Neutrophil (primary cell): ENCODE results near the gene BCL10.

Source experiments
- H3K27ac ChIP-seq: fragments of 200-600 bp; sonication (generic); 2 replicates; pipeline ENCODE4 v1.5.1; 2016; ENCODE audit warnings: mild to moderate bottlenecking, moderate library complexity
- H3K27me3 ChIP-seq: fragments of 200-600 bp; sonication (generic); 2 replicates; pipeline ENCODE4 v1.6.0; 2016; ENCODE audit warnings: mild to moderate bottlenecking
- H3K36me3 ChIP-seq: fragments of 200-600 bp; sonication (generic); 2 replicates; pipeline ENCODE4 v1.5.1; 2017
- H3K4me1 ChIP-seq, 2 experiments: fragments of 200-600 bp in 1 of 2; sonication (generic) in 1 of 2; 1 replicate in 1 of 2; 2 replicates in 1 of 2; pipeline versions ENCODE4 v1.5.1 to v1.6.1; 2013 to 2016; ENCODE audit warnings: low read depth in 1 of 2, low read length in 1 of 2, mild to moderate bottlenecking in 1 of 2, moderate library complexity in 1 of 2; ENCODE audit not compliant: control insufficient read depth in 1 of 2, insufficient read depth in 1 of 2
- H3K4me3 ChIP-seq, 2 experiments: fragments of 200-600 bp in 1 of 2; sonication (generic) in 1 of 2; 1 replicate in 1 of 2; 2 replicates in 1 of 2; pipeline ENCODE4 v1.5.1; 2013 to 2016; ENCODE audit warnings: low read depth in 1 of 2, low read length in 1 of 2, mild to moderate bottlenecking in 1 of 2, moderate library complexity in 1 of 2
- H3K9me3 ChIP-seq: fragments of 200-600 bp; sonication (generic); 2 replicates; pipeline ENCODE4 v1.5.1; 2016
- TF ChIP-seq, protein P1 (sequence below): fragments of 200-600 bp; sonication (generic); IDR thresholded peaks from 2 replicates; pipeline ENCODE4 v1.5.1; 2016; ENCODE audit warnings: antibody characterized with exemption

The BCL10 gene

DNA sequence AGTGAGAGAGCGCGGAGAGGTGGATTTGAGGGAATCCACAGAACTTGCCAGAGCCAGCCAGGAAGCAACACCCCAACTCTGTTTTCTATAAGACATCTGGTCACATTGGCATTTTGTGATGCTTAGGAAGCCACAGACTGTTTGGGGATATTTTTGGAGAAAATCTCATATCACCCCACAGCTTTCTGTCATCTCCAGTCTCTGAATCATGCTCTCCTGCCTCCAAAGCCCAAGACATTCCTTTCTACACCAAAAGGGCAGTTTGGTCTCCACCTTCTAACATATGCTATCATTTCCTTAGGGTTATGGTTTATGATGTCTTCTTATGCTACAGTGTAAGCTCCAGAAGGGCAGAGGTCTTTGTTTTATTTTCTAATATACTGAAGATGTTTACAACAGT, 14.4 kb upstream of the BCL10 start:
- no peaks in the 10 kb centered on the region for H3K36me3 ChIP-seq
- H3K27ac ChIP-seq, result no peak overlapping the region
- H3K9me3 ChIP-seq, result no peaks in the 10 kb centered on the region
- no peak overlapping the region for H3K4me3 ChIP-seq
- TF ChIP-seq, protein P1, sequence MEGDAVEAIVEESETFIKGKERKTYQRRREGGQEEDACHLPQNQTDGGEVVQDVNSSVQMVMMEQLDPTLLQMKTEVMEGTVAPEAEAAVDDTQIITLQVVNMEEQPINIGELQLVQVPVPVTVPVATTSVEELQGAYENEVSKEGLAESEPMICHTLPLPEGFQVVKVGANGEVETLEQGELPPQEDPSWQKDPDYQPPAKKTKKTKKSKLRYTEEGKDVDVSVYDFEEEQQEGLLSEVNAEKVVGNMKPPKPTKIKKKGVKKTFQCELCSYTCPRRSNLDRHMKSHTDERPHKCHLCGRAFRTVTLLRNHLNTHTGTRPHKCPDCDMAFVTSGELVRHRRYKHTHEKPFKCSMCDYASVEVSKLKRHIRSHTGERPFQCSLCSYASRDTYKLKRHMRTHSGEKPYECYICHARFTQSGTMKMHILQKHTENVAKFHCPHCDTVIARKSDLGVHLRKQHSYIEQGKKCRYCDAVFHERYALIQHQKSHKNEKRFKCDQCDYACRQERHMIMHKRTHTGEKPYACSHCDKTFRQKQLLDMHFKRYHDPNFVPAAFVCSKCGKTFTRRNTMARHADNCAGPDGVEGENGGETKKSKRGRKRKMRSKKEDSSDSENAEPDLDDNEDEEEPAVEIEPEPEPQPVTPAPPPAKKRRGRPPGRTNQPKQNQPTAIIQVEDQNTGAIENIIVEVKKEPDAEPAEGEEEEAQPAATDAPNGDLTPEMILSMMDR, result no peak
- H3K27me3 ChIP-seq, result peaks cover 3% of the 10 kb centered on the region
- no peaks in the 10 kb centered on the region for H3K4me1 ChIP-seq

DNA sequence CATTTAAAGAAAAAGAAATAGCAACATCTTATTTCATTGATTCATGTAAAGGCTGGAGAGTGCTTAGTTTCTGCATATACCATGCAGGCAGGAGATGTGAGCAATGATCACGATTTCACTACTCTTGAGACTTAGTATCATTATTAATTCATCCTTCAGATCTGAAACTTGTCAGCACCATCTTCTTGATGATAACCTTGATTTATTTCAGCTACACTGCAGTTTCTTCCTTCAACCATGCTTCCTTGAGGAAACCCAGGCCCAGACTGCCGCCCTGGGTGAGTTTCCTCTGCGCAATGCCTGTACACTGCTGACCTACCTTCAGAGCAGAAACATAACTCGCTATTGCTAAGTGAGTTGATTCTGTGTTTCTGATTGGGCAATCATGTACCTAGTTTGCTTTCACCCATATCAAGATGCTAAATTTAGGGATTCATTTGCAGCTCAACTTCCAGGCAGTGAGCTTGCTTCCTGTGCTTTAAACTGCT, 13.5 kb upstream of the BCL10 start:
- no peaks in the 10 kb centered on the region for H3K4me1 ChIP-seq
- TF ChIP-seq, protein P1, result no peak

GRCh38 chr1:85289207-85289847, 12.9 kb upstream of the BCL10 start:
- no peaks in the 10 kb centered on the region for H3K9me3 ChIP-seq
- H3K27ac ChIP-seq, result no peak overlapping the region

More for the DNA sequence above, 13.5 kb upstream of the BCL10 start:
- no peaks in the 10 kb centered on the region for H3K9me3 ChIP-seq
- H3K36me3 ChIP-seq, result no peaks in the 10 kb centered on the region
- H3K27ac ChIP-seq, result no peak overlapping the region
- peaks cover 3% of the 10 kb centered on the region for H3K27me3 ChIP-seq
- H3K4me3 ChIP-seq, result no peak overlapping the region

GRCh38 chr1:85284202-85284601, 7.8 kb upstream of the BCL10 start:
- TF ChIP-seq, protein P1, result no peak
- Histone ChIP-seq H3K9me3 (no peaks in the 10 kb centered on the region), H3K4me3 (no peak overlapping the region), H3K27ac (no peak overlapping the region), H3K4me1 (peaks cover 1 to 4% of the 10 kb centered on the region in 2 experiments), H3K36me3 (no peaks in the 10 kb centered on the region), H3K27me3 (peaks cover 30% of the 10 kb centered on the region)

More at GRCh38 chr1:85289207-85289847, 12.9 kb upstream of the BCL10 start:
- TF ChIP-seq, protein P1, result no peak
- H3K4me3 ChIP-seq, result no peak overlapping the region
- peaks cover 3% of the 10 kb centered on the region for H3K27me3 ChIP-seq
- no peaks in the 10 kb centered on the region for H3K36me3 ChIP-seq
- H3K4me1 ChIP-seq, result no peaks in the 10 kb centered on the region

GRCh38 chr1:85283475-85284199, 7.2 kb upstream of the BCL10 start:
- H3K27ac ChIP-seq, result no peak overlapping the region
- H3K4me1 ChIP-seq, result peaks cover 7 to 9% of the 10 kb centered on the region in 2 experiments
- H3K9me3 ChIP-seq, result no peaks in the 10 kb centered on the region
- TF ChIP-seq, protein P1, result no peak
- H3K36me3 ChIP-seq, result no peaks in the 10 kb centered on the region
- H3K27me3 ChIP-seq, result peaks cover 30% of the 10 kb centered on the region
- H3K4me3 ChIP-seq, result no peak overlapping the region
